ENCODE data around the gene NOC2L.
"Not testable (repeated sequence)": the region's sequence is repeated elsewhere in the genome, so short reads cannot be mapped to it uniquely, and the experiment has no call there.

Gene NOC2L

GRCh38 chr1:958823-959730, at the start of gene NOC2L:
TSS of gene NOC2L (minus strand) at chr1:959256. CDS start at chr1:959240, 16 bp downstream.
- DNase-seq, result peak; percentile 98

- DNase-seq, result no peak
These were observed 47.5 kb upstream of the NOC2L start for GRCh38 chr1:1006305-1007159.

- no peak for DNase-seq
These were observed 46.8 kb upstream of the NOC2L start for GRCh38 chr1:1005774-1006304.

GRCh38 chr1:1004780-1005697, 46.0 kb upstream of the NOC2L start:
- no peak for DNase-seq

- DNase-seq, result no peak
These were observed 45.3 kb upstream of the NOC2L start for GRCh38 chr1:1004420-1004779.

GRCh38 chr1:1003618-1004419, 44.8 kb upstream of the NOC2L start:
- DNase-seq, result no peak

GRCh38 chr1:1001057-1001783, 42.2 kb upstream of the NOC2L start:
- DNase-seq, result no peak

- DNase-seq, result peak; percentile 74
These were observed 41.5 kb upstream of the NOC2L start for GRCh38 chr1:1000357-1001056.

GRCh38 chr1:999725-1000356, 40.8 kb upstream of the NOC2L start, which contains the start of gene HES4:
TSS of gene HES4 (minus strand) at chr1:1000097. CDS start at chr1:999973, 124 bp downstream.
- peak; percentile 70 for DNase-seq

- DNase-seq, result peak; percentile 44
These were observed 40.1 kb upstream of the NOC2L start for GRCh38 chr1:998995-999724.

GRCh38 chr1:998745-998994, 39.6 kb upstream of the NOC2L start:
- DNase-seq, result no peak

GRCh38 chr1:997993-998744, 39.1 kb upstream of the NOC2L start:
- DNase-seq, result no peak

- no peak for DNase-seq
These were observed 38.6 kb upstream of the NOC2L start for GRCh38 chr1:997713-997992.

- DNase-seq, result no peak
These were observed 38.0 kb upstream of the NOC2L start for GRCh38 chr1:996851-997712.

- DNase-seq, result no peak
These were observed 36.9 kb upstream of the NOC2L start for GRCh38 chr1:995665-996633.

GRCh38 chr1:994546-994945, 35.5 kb upstream of the NOC2L start:
- not testable (repeated sequence) for DNase-seq
